ENCODE measurements around the gene RXRA. TPM values are rescaled to one million over a fixed set of nuclear protein-coding genes. Genes with fewer than 3 reads are reported as not detected.
A peak's percentile ranks its signal among the peaks of the same experiment; 100 is the strongest.

Gene RXRA
- polyA plus RNA-seq, 3 donors: 33.6 to 42.2 (median 33.9) TPM

GRCh38 chr9:134410071-134410834, 84.0 kb downstream of the RXRA start:
- no peak for DNase-seq (ENCODE audit: low read depth in 3 of 3, low spot score in 2 of 3)

- no peak for DNase-seq (ENCODE audit: low read depth in 3 of 3, low spot score in 2 of 3)
These were observed 84.6 kb downstream of the RXRA start for GRCh38 chr9:134410835-134411217.

- DNase-seq (ENCODE audit: low read depth in 3 of 3, low spot score in 2 of 3): no peak
These were observed 85.4 kb downstream of the RXRA start for GRCh38 chr9:134411440-134412297.

GRCh38 chr9:134412298-134412711, 86.0 kb downstream of the RXRA start:
- no peak for DNase-seq (ENCODE audit: low read depth in 3 of 3, low spot score in 2 of 3)

DNA sequence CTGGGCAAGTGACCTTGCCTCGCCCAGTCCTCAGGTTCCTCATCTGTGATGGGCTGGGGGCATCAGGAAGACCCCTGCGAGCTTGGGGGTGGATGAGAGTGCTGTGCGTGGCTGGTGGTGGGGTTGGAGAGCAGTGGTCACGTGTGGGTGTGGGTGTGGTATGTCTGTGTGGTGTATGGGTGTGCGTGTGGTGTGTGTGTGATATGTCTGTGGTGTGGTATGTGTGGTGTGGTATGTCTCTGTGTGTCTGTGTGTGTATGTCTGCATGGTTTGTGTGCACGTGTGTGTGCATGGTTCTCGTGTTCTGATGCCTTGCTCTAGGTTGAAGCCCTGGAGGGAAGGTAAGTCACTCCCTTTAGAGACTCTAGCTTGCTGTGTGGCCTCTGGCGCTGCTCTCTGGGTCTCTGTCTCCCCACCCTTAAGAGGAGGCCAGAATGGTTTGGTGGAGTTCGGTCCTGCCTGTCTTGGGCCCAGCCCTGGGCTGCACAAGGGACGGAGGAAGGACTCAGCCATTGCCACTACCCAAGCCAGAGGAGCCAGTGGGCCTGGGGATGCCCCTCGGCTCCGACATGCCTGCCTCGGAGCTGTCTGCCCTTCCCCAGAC, 87.0 kb downstream of the RXRA start:
- DNase-seq (ENCODE audit: low read depth in 3 of 3, low spot score in 2 of 3): no peak

- DNase-seq (ENCODE audit: low read depth in 3 of 3, low spot score in 2 of 3): peak in 1 of 3 donors; percentile 71
These were observed 87.8 kb downstream of the RXRA start for GRCh38 chr9:134413890-134414623.

GRCh38 chr9:134414900-134415425, 88.7 kb downstream of the RXRA start:
- no peak for DNase-seq (ENCODE audit: low read depth in 3 of 3, low spot score in 2 of 3)

GRCh38 chr9:134416385-134417015, 90.2 kb downstream of the RXRA start:
- DNase-seq (ENCODE audit: low read depth in 3 of 3, low spot score in 2 of 3): no peak

DNA sequence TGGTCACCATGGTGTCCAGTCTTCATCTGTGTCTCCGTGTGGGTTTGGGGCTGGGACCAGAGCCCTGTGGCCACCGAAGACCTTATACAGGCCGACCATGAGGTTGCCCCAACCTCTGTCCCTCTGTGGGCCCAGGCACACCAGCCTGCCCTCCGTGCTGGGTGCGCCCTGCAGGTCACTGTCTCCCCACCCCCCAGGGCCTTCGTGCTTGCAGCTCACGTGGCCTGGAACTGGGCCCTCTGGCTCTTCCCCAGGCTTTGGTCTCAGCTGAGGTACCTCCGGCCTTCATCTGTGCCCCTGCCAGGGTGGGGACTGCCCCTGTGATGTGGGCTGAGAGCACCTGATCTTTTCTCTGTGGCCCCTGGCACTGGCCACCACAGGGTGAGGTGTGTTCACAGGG, 92.1 kb downstream of the RXRA start:
- DNase-seq (ENCODE audit: low read depth in 3 of 3, low spot score in 2 of 3): no peak

GRCh38 chr9:134419000-134419683, 92.9 kb downstream of the RXRA start:
- no peak for DNase-seq (ENCODE audit: low read depth in 3 of 3, low spot score in 2 of 3)

- DNase-seq (ENCODE audit: low read depth in 3 of 3, low spot score in 2 of 3): no peak
These were observed 93.4 kb downstream of the RXRA start for GRCh38 chr9:134419684-134420076.

- no peak for DNase-seq (ENCODE audit: low read depth in 3 of 3, low spot score in 2 of 3)
These were observed 94.1 kb downstream of the RXRA start for GRCh38 chr9:134420281-134420845.

DNA sequence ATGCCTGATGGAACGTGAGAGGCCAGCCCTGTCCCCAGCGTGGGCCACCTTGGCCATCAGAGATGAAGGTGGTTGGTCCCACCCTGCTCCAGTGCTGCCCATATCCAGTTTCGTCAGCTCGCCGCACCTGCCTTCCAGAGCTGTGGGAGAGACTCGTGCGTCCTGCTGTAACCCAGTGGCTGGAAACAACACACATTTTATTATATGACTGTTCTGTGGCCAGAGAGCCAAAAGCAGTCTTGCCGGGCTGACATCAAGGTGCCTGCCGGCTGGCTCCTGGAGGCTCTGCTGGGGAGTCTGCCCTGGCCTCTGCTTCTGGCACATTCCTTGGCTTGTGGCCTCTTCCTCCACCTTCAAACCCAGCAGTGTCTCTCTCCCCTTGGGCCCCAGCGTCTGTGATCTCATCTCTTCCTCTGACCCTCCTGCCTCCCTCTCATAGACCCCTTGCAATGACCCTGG, 94.7 kb downstream of the RXRA start:
- no peak for DNase-seq (ENCODE audit: low read depth in 3 of 3, low spot score in 2 of 3)

- DNase-seq (ENCODE audit: low read depth in 3 of 3, low spot score in 2 of 3): no peak
These were observed 95.6 kb downstream of the RXRA start for GRCh38 chr9:134421888-134422287.

GRCh38 chr9:134422301-134423090, 96.2 kb downstream of the RXRA start:
- no peak for DNase-seq (ENCODE audit: low read depth in 3 of 3, low spot score in 2 of 3)

- DNase-seq (ENCODE audit: low read depth in 3 of 3, low spot score in 2 of 3): no peak
These were observed 96.9 kb downstream of the RXRA start for GRCh38 chr9:134423166-134423565.

GRCh38 chr9:134423749-134424148, 97.5 kb downstream of the RXRA start:
- DNase-seq (ENCODE audit: low read depth in 3 of 3, low spot score in 2 of 3): no peak

GRCh38 chr9:134424818-134425217, 98.6 kb downstream of the RXRA start:
- DNase-seq (ENCODE audit: low read depth in 3 of 3, low spot score in 2 of 3): no peak

Data from right renal cortex interstitium (tissue), 3 donors.